Activated B cell treated with CpG ODN at 0.5 μM for 24 hours (primary cell): ENCODE results near the gene BAZ1A. TPM values are rescaled to one million over a fixed set of nuclear protein-coding genes. Genes with fewer than 3 reads are reported as not detected.
A peak's percentile ranks its signal among the peaks of the same experiment; 100 is the strongest.

ENCODE experiments used
- ATAC-seq: fragments of 200-7000 bp; cut with Tn5 transposase; one replicate; pipeline ENCODE4 v1.10.0; 2021; ENCODE audit warnings: low read depth, mild to moderate bottlenecking, moderate library complexity
- CTCF ChIA-PET: fragments of 350-600 bp; sonication (Branson Sonifier 250); formaldehyde crosslinking; loops from one replicate; lab custom pipeline; 2021; ENCODE audit warnings: antibody characterized with exemption; lab: Charles Lee
- POLR2A ChIA-PET: fragments of 350-600 bp; sonication (Branson Sonifier 250); formaldehyde crosslinking; loops from one replicate; lab custom pipeline; 2021; ENCODE audit warnings: antibody characterized with exemption; lab: Charles Lee
- DNase-seq: peaks from one replicate; pipeline ENCODE4 v3.0.0; 2022
- H3K27ac Mint-ChIP-seq: one replicate; pipeline ENCODE4 v1.8.0; 2020; ENCODE audit warnings: mixed read lengths
- H3K27me3 Mint-ChIP-seq: one replicate; pipeline ENCODE4 v1.8.0; 2021; ENCODE audit warnings: mixed read lengths
- H3K36me3 Mint-ChIP-seq: one replicate; pipeline ENCODE4 v1.8.0; 2021; ENCODE audit warnings: low read depth, mixed read lengths
- H3K4me1 Mint-ChIP-seq: one replicate; pipeline ENCODE4 v1.8.0; 2021; ENCODE audit warnings: mixed read lengths
- H3K4me3 Mint-ChIP-seq: one replicate; pipeline ENCODE4 v1.8.0; 2020; ENCODE audit warnings: mild to moderate bottlenecking, mixed read lengths
- H3K9me3 Mint-ChIP-seq: one replicate; pipeline ENCODE4 v1.8.0; 2020; ENCODE audit warnings: mixed read lengths
- CTCF ChIP-seq: fragments of 200-600 bp; IDR thresholded peaks from one replicate; pipeline ENCODE4 v1.8.0; 2022; ENCODE audit warnings: antibody characterized with exemption, mild to moderate bottlenecking
- intact Hi-C: fragments of 100-400 bp; cut with micrococcal nuclease; formaldehyde crosslinking; loops from one replicate; pipeline ENCODE4 v1.15.1; 2024
- total RNA-seq: library from RNA; stranded (reverse); gene quantifications from 2 replicates; pipeline ENCODE4 v1.2.3, GENCODE V29; 2022

BAZ1A gene
- total RNA-seq, 1 donor from 2014 or later: 55.9 TPM

DNA sequence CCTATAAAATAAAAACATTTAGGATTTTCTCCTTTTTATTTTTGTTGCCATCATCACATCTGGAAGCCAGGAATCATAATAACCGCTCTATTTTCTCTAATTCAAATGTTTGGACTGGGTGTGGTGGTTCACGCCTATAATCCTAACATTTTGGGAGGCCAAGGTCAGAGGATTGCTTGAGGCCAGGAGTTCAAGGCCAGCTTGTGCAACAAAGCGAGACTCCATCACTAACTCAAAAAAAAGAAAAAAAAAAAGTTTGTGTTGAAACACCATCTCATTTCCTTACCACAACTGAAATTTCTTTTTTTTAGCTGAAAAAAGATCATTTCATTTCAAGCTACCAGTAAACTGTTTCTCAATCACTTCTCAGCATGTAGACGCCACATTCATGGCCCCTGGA is 8.8 kb upstream of the BAZ1A start:
- no peak overlapping the region for H3K27ac Mint-ChIP-seq
- no peaks in the 10 kb centered on the region for H3K4me1 Mint-ChIP-seq
- DNase-seq (no peak), ATAC-seq (no peak)
- ChIA-PET CTCF (no interaction called here), POLR2A (interaction anchor here (0.7 kb wide), 2 partner anchors 11 to 53 kb away, joined by 3 read pairs; no protein-coding TSS in a partner anchor)
- intact Hi-C loops: no loop called here
- no peaks in the 10 kb centered on the region for H3K27me3 Mint-ChIP-seq
- TF ChIP-seq CTCF: no peak
- H3K9me3 Mint-ChIP-seq: no peaks in the 10 kb centered on the region
- H3K36me3 Mint-ChIP-seq: no peaks in the 10 kb centered on the region
- no peak overlapping the region for H3K4me3 Mint-ChIP-seq

DNA sequence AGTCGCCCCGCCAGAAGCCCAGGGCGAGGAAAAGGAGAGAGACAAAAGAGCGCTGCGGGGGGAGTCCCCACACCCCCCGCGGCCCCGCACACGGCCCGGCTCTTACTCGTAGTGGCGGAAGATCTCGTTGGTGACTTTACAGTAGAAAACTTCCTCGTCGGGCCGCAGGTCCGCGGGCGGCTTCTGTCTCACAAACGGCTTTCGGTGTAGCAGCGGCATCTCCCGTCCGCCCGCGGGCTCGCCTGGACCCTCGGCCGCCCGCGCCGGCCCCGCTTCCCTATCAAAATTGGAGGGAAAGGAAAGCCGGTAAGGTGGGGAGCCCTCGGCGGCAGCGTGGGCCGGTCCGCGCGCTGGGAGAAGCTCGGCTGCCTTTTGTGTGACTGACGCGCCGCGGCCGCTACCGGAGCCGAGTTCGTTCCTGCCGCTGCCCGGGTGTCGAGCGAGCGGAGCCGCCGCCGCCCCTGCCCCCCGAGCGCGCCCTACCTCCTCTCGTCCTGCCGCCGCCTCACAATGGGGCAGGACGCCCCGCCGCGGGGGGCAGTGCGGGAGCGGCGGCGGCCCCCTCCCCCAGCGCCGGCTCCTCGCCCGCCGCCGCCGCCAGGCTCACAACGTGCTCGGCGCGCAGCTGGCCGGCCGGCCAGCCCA is 652 bp downstream of the BAZ1A start:
- intact Hi-C loops: loop anchor here (1.0 to 5.0 kb wide), 5 partner anchors 38 to 953 kb away; partner anchors contain the start of genes BRMS1L, EAPP, NFKBIA and SPTSSA
- peaks cover 30% of the 10 kb centered on the region for H3K36me3 Mint-ChIP-seq
- CTCF ChIA-PET: no interaction called here
- H3K9me3 Mint-ChIP-seq: no peaks in the 10 kb centered on the region
- H3K4me3 Mint-ChIP-seq: peak overlapping the region; percentile 100
- H3K27ac Mint-ChIP-seq: peak overlapping the region; percentile 97
- no peaks in the 10 kb centered on the region for H3K27me3 Mint-ChIP-seq
- peaks cover 40% of the 10 kb centered on the region for H3K4me1 Mint-ChIP-seq
- POLR2A ChIA-PET: interaction anchor here (0.8 to 3.7 kb wide), 9 partner anchors 86 to 530 kb away, joined by 4 to 54 read pairs (median 6); partner anchors contain the start of genes FAM177A1, NFKBIA, PPP2R3C and SNX6
- peak; percentile 20 for ATAC-seq
- no peak for TF ChIP-seq CTCF
- DNase-seq: no peak

- Mint-ChIP-seq H3K27ac (peak overlapping the region; percentile 97), H3K9me3 (no peaks in the 10 kb centered on the region), H3K36me3 (peaks cover 32% of the 10 kb centered on the region), H3K27me3 (no peaks in the 10 kb centered on the region), H3K4me1 (peaks cover 44% of the 10 kb centered on the region), H3K4me3 (peak overlapping the region; percentile 95)
- no peak for TF ChIP-seq CTCF
- intact Hi-C loops: loop anchor here (1.0 to 5.0 kb wide), 11 partner anchors 39 to 954 kb away; partner anchors contain the start of genes BRMS1L, CFL2, EAPP and FAM177A1
- POLR2A ChIA-PET: interaction anchor here (1.1 to 3.7 kb wide), 8 partner anchors 10 to 531 kb away, joined by 3 to 54 read pairs (median 8); partner anchors contain the start of genes FAM177A1, NFKBIA, PPP2R3C and SRP54
- DNase-seq: peak; percentile 84
- CTCF ChIA-PET: interaction anchor here (1.2 kb wide), 1 partner anchor 110 kb away, joined by 4 read pairs; the partner anchor contains the start of gene SRP54
- ATAC-seq: peak; percentile 77
Measured at GRCh38 chr14:34873589-34874385, 1.4 kb downstream of the BAZ1A start.

DNA sequence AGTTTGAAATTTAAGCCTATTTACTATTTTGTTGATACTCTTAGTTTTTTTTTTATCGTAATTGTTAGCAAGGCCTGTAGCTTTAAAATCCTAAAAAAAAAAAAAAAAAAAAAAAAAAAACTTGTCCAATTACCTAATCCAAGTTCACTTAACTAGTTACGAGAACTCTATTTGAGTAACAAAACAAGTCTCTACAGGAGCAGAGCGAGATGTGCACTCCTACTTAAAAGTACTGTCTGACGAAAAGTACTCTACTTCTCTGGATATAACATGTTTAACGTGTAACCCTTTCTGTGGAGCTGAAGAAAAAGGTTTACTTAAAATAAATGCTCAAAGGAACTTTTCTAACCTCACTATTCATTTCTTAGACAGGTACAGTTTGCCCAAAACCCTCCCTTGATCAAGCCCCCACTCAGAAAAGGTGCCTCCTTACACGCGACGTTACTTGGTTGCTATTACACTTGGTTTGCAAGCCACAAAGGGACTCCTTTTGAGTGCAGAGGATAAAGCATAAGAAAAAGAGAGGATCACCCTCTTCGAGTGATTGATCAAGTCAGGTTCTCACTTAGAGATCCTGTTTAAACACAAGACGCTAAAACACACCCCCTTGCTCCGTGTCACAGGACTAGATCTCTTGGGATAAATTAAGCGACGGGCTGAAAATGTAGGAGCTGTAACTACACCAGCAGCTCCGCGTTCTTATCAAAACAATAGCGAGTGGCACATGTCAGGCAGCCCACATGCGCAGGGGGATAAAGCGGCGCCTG is 2.2 kb downstream of the BAZ1A start:
- Mint-ChIP-seq H3K4me1 (peaks cover 48% of the 10 kb centered on the region), H3K9me3 (no peaks in the 10 kb centered on the region), H3K36me3 (peaks cover 38% of the 10 kb centered on the region), H3K4me3 (peak overlapping the region; percentile 95), H3K27ac (peak overlapping the region; percentile 97), H3K27me3 (no peaks in the 10 kb centered on the region)
- DNase-seq (no peak), ATAC-seq (peak; percentile 3)
- ChIA-PET CTCF (interaction anchor here (1.2 kb wide), 1 partner anchor 110 kb away, joined by 4 read pairs; the partner anchor contains the start of gene SRP54), POLR2A (interaction anchor here (0.6 to 3.7 kb wide), 11 partner anchors 9 to 545 kb away, joined by 3 to 54 read pairs (median 4); partner anchors contain the start of genes FAM177A1, NFKBIA, PPP2R3C and SRP54)
- intact Hi-C loops: loop anchor here (1.0 to 5.0 kb wide), 9 partner anchors 109 to 954 kb away; partner anchors contain the start of genes BRMS1L, CFL2, EAPP and FAM177A1
- TF ChIP-seq CTCF: no peak
